ENCODE data around the gene AK3. TPM values are rescaled to one million over a fixed set of nuclear protein-coding genes. Genes with fewer than 3 reads are reported as not detected.

AK3 gene
- total RNA-seq, 4 donors from 2014 or later = 89.6 to 184 (median 109) TPM

GRCh38 chr9:4700091-4700490, 40.9 kb downstream of the AK3 start:
- TF ChIP-seq, protein P1, sequence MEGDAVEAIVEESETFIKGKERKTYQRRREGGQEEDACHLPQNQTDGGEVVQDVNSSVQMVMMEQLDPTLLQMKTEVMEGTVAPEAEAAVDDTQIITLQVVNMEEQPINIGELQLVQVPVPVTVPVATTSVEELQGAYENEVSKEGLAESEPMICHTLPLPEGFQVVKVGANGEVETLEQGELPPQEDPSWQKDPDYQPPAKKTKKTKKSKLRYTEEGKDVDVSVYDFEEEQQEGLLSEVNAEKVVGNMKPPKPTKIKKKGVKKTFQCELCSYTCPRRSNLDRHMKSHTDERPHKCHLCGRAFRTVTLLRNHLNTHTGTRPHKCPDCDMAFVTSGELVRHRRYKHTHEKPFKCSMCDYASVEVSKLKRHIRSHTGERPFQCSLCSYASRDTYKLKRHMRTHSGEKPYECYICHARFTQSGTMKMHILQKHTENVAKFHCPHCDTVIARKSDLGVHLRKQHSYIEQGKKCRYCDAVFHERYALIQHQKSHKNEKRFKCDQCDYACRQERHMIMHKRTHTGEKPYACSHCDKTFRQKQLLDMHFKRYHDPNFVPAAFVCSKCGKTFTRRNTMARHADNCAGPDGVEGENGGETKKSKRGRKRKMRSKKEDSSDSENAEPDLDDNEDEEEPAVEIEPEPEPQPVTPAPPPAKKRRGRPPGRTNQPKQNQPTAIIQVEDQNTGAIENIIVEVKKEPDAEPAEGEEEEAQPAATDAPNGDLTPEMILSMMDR (IDR thresholded peaks at IDR 0.05; ENCODE audit: low read depth) = no peak

GRCh38 chr9:4691795-4692194, 49.2 kb downstream of the AK3 start:
- TF ChIP-seq, protein P1 (IDR thresholded peaks at IDR 0.05; ENCODE audit: low read depth) = no peak

- TF ChIP-seq, protein P1 (IDR thresholded peaks at IDR 0.05; ENCODE audit: low read depth) = no peak
Observed at GRCh38 chr9:4690144-4690543, 50.9 kb downstream of the AK3 start.

DNA sequence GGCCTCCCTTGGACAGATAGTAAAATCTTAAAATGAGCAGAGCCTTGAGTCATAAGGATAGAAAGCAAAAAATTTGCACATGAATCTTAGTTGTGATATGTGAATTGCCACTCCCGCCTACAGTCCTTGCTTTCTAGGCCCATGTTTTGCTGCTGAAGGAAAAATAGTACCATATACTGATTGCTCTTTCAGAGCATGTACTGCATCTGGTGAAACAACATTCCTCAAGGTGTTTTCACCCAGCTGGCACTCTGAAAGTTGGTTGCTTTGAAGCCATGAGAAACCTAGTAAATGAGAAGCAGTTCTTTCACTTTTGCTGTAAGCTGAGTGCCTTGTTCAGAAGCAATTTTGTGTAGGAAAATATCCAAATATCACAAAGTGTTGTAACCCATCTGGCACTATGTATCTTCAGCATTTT, 51.3 kb downstream of the AK3 start:
- TF ChIP-seq, protein P1 (IDR thresholded peaks at IDR 0.05; ENCODE audit: low read depth) = no peak

DNA sequence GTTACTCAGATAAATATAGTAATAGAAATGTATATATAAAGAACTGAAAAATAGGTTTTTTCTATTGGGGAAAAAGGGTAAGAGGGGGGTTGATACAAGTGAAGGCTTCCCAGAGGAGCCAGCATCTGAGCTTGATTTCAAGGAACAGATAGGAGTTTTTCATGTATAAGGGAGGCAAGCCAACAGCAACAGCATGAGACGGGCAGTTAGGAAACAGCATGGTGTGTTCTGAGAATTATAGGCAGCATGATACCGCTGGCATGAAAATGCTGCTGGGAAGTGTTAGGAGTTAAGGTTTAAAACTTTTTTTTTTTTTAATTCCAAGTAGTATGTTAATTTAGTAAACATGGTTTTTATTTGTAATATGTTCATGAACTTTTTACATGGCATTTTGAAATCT, 52.0 kb downstream of the AK3 start:
- TF ChIP-seq, protein P1 (IDR thresholded peaks at IDR 0.05; ENCODE audit: low read depth) = no peak

DNA sequence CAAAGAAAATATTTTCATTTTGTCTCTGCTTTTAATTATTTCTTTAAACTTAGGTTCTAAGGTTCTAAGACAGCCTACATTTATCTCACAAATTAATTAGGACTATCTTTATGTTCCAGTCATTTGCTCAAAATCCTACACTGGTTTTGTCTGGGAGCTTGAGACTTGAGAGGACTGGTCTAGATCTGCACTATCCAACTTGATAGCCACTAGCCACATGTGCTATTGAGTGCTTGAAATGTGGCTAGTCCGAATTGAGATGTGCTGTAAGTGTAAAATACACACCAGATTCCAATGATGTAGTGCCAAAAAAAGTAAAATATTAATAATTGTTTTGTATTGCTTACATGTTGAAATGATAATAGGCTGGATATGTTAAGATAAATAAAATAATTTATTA, 54.4 kb downstream of the AK3 start:
- TF ChIP-seq, protein P1 (IDR thresholded peaks at IDR 0.05; ENCODE audit: low read depth) = no peak

DNA sequence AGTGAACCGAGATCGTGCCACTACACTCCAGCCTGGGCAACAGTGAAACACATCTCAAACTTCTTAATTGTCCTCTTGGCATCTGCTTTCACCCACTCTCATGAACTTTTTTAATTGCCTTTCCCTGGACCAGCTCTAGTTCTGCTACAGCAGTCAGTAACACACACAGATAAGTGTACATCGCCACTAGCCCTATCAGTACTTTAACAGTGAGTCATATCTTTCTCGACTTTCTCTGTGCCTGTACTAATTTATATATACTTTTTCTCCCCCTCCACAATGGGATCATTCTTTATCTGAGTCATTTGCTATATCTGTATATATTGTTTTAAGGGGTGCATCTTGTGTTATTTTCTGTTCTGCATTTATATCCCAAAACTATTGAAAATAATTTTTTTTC, 54.9 kb downstream of the AK3 start:
- TF ChIP-seq, protein P1 (IDR thresholded peaks at IDR 0.05; ENCODE audit: low read depth) = no peak
